SK-N-SH (cell line): ENCODE results near the gene CD276. TPM values are rescaled to one million over a fixed set of nuclear protein-coding genes. Genes with fewer than 3 reads are reported as not detected.

ENCODE experiments used
- CTCF ChIA-PET: fragments of 300-600, 350-600 bp; formaldehyde crosslinking; extraction: SDS; loops from one replicate; lab custom pipeline; 2021; lab: Yijun Ruan, JAX
- POLR2A ChIA-PET: fragments of 350-600 bp; sonication (Branson Sonifier 250); formaldehyde crosslinking; extraction: SDS; loops from one replicate; lab custom pipeline; 2020; ENCODE audit warnings: antibody characterized with exemption, inconsistent platforms; lab: Yijun Ruan, JAX
- DNase-seq: peaks from one replicate; pipeline ENCODE4 v3.0.0; 2012
- H2AFZ ChIP-seq: fragments of 200-600 bp; sonication (generic); 2 replicates; pipeline ENCODE4 v1.8.1; 2016; ENCODE audit warnings: antibody characterized with exemption, mild to moderate bottlenecking, low read depth
- H3F3A ChIP-seq: fragments of 200-600 bp; sonication (generic); replicated peaks from 2 replicates; pipeline ENCODE3; 2016; ENCODE audit warnings: antibody characterized with exemption, mild to moderate bottlenecking; ENCODE audit not compliant: insufficient read depth
- H3K27ac ChIP-seq, 2 experiments: fragments of 200-500 bp in 1 of 2; fragments of 200-600 bp in 1 of 2; sonication (Bioruptor generic) in 1 of 2; sonication (generic), shearing (Covaris generic) in 1 of 2; 2 replicates each; pipeline versions ENCODE4 v1.5.1 to v1.6.1; 2014 to 2016; ENCODE audit warnings: low read depth in 2 of 2, inconsistent platforms in 1 of 2, low read length in 1 of 2, mild to moderate bottlenecking in 1 of 2, mixed read lengths in 1 of 2
- H3K27me3 ChIP-seq: fragments of 200-600 bp; sonication (generic), shearing (Covaris generic); 2 replicates; pipeline ENCODE4 v1.6.1; 2016; ENCODE audit warnings: mixed run types; ENCODE audit not compliant: insufficient read depth
- H3K36me3 ChIP-seq, 2 experiments: fragments of 200-500 bp in 1 of 2; fragments of 200-600 bp in 1 of 2; sonication (Bioruptor generic) in 1 of 2; sonication (generic) in 1 of 2; replicated peaks in 1 of 2; 2 replicates each; pipeline versions ENCODE3 to v1.5.1; 2014 to 2016; ENCODE audit warnings: low read length in 1 of 2, mild to moderate bottlenecking in 1 of 2; ENCODE audit not compliant: insufficient read depth in 2 of 2, control insufficient read depth in 1 of 2
- H3K4me1 ChIP-seq, 2 experiments: fragments of 200-500 bp in 1 of 2; fragments of 200-600 bp in 1 of 2; sonication (Bioruptor generic) in 1 of 2; sonication (generic), shearing (Covaris generic) in 1 of 2; 2 replicates each; pipeline versions ENCODE4 v1.5.1 to v1.6.1; 2014 to 2016; ENCODE audit warnings: low read depth in 1 of 2, low read length in 1 of 2, mixed run types in 1 of 2; ENCODE audit not compliant: insufficient read depth in 2 of 2, control insufficient read depth in 1 of 2
- H3K4me2 ChIP-seq: fragments of 200-600 bp; sonication (generic), shearing (Covaris generic); 2 replicates; pipeline ENCODE4 v1.6.1; 2017; ENCODE audit warnings: mixed run types
- H3K4me3 ChIP-seq, 2 experiments: fragments of 200-500 bp in 1 of 2; fragments of 200-600 bp in 1 of 2; sonication (Bioruptor generic) in 1 of 2; sonication (generic), shearing (Covaris generic) in 1 of 2; 2 replicates each; pipeline versions ENCODE4 v1.5.1 to v1.8.1; 2014 to 2016; ENCODE audit warnings: low read depth in 2 of 2, inconsistent platforms in 1 of 2, low read length in 1 of 2, mild to moderate bottlenecking in 1 of 2, mixed read lengths in 1 of 2, moderate library complexity in 1 of 2
- H3K79me2 ChIP-seq: fragments of 200-600 bp; sonication (generic); 2 replicates; pipeline ENCODE4 v1.8.1; 2017; ENCODE audit warnings: mild to moderate bottlenecking; ENCODE audit not compliant: insufficient read depth
- H3K9ac ChIP-seq: fragments of 200-600 bp; sonication (generic); 2 replicates; pipeline ENCODE4 v1.6.1; 2017; ENCODE audit warnings: mixed run types
- H3K9me2 ChIP-seq: fragments of 200-600 bp; sonication (generic); 2 replicates; pipeline ENCODE4 v1.6.1; 2017; ENCODE audit warnings: mixed run types
- H3K9me3 ChIP-seq: fragments of 200-600 bp; sonication (generic); 2 replicates; pipeline ENCODE4 v1.6.1; 2017; ENCODE audit warnings: mixed run types, mild to moderate bottlenecking, moderate library complexity
- H4K20me1 ChIP-seq: fragments of 200-600 bp; sonication (generic); 2 replicates; pipeline ENCODE4 v1.6.1; 2017; ENCODE audit warnings: mild to moderate bottlenecking, mixed run types; ENCODE audit not compliant: insufficient read depth
- CTCF ChIP-seq: fragments of 200-600 bp; sonication (generic); IDR thresholded peaks from 2 replicates; pipeline ENCODE4 v1.6.1; 2017; ENCODE audit warnings: antibody characterized with exemption, mild to moderate bottlenecking, moderate library complexity
- EZH2phosphoT487 ChIP-seq: fragments of 200-600 bp; sonication (generic); IDR thresholded peaks from 2 replicates; pipeline ENCODE4 v1.6.1; 2017; ENCODE audit warnings: low read depth, mixed run types, mild to moderate bottlenecking, antibody characterized with exemption, moderate library complexity, borderline replicate concordance
- IRF3 ChIP-seq: fragments of 150-350 bp; IDR thresholded peaks from 2 replicates; pipeline ENCODE4 v1.6.1; 2016; ENCODE audit warnings: mild to moderate bottlenecking, low read depth, low read length
- JUND ChIP-seq: IDR thresholded peaks from 2 replicates; pipeline ENCODE4 v1.4.0; 2012
- MAX ChIP-seq: IDR thresholded peaks from 2 replicates; pipeline ENCODE4 v1.4.0; 2012; ENCODE audit warnings: low read depth
- RAD21 ChIP-seq: IDR thresholded peaks from 2 replicates; pipeline ENCODE4 v1.6.1; 2012; ENCODE audit warnings: mild to moderate bottlenecking, low read length
- REST ChIP-seq: IDR thresholded peaks from 2 replicates; pipeline ENCODE4 v1.6.1; 2012; ENCODE audit warnings: mild to moderate bottlenecking, low read depth, low read length, moderate library complexity
- RFX5 ChIP-seq: IDR thresholded peaks from 2 replicates; pipeline ENCODE4 v1.6.1; 2012; ENCODE audit warnings: mild to moderate bottlenecking, improper control_type of control experiment, low read length
- RXRA ChIP-seq: IDR thresholded peaks from 2 replicates; pipeline ENCODE4 v1.4.0; 2012; ENCODE audit warnings: low read depth, mild to moderate bottlenecking, borderline replicate concordance
- SMC3 ChIP-seq: IDR thresholded peaks from 2 replicates; pipeline ENCODE4 v1.6.1; 2012; ENCODE audit warnings: low read depth, low read length, improper control_type of control experiment
- TCF12 ChIP-seq: IDR thresholded peaks from 2 replicates; pipeline ENCODE4 v1.4.0; 2012
- USF1 ChIP-seq: IDR thresholded peaks from 2 replicates; pipeline ENCODE4 v1.4.0; 2012; ENCODE audit warnings: low read depth, borderline replicate concordance
- YY1 ChIP-seq: IDR thresholded peaks from 2 replicates; pipeline ENCODE4 v1.4.0; 2012; ENCODE audit warnings: low read depth, mild to moderate bottlenecking
- WGBS: methylation state at CpG from one replicate; pipeline ENCODE4 v1.1.6; 2017; ENCODE audit warnings: low lambda C conversion rate; 5-methylcytosine and 5-hydroxymethylcytosine counted together
- polyA plus RNA-seq, 3 experiments: library from polyadenylated mRNA; depleted of rRNA; stranded (reverse); fragments of >200 nt; gene quantifications; 2 replicates each; pipeline ENCODE4 v1.2.3, GENCODE V29; 2012

The CD276 gene
- polyA plus RNA-seq, 1 of the 3 experiments (the other 2 are of a cell fraction): 86.2 TPM

- Histone ChIP-seq H3K4me2 (no peak overlapping the region), H2AFZ (no peak overlapping the region), H3K79me2 (no peaks in the 10 kb centered on the region), H3K9me3 (no peaks in the 10 kb centered on the region), H3K4me3 (no peak overlapping the region), H4K20me1 (no peaks in the 10 kb centered on the region), H3K4me1 (peaks cover 0 to 2% of the 10 kb centered on the region in 2 experiments; a peak in 1 of 4 replicates), H3K27me3 (no peaks in the 10 kb centered on the region; the same call in 1 of the 2 replicates), H3K36me3 (no peaks in the 10 kb centered on the region), H3K9me2 (no peaks in the 10 kb centered on the region), H3K27ac (no peak overlapping the region)
- 87% methylated on average over 4 of the region's 4 CpGs for WGBS
- no peak for DNase-seq
- CTCF ChIA-PET: interaction anchor here (1.0 to 1.3 kb wide), 5 partner anchors 10 to 124 kb away, joined by 3 to 5 read pairs (median 3); no protein-coding TSS in a partner anchor
- POLR2A ChIA-PET: interaction anchor here (1.1 kb wide), 1 partner anchor 13 kb away, joined by 3 read pairs; no protein-coding TSS in a partner anchor
- TF ChIP-seq JUND (no peak), RAD21 (no peak), SMC3 (no peak), RFX5 (no peak)
- TF ChIP-seq, all 33 proteins: peak for 0
- Histone ChIP-seq H3K9ac (no peak overlapping the region), H3F3A (no peaks in the 10 kb centered on the region)
These were observed 66.3 kb downstream of the CD276 start for GRCh38 chr15:73750438-73750837.

GRCh38 chr15:73750951-73751350 is 66.8 kb downstream of the CD276 start:
- no peaks in the 10 kb centered on the region for H3K9me3 ChIP-seq
- no peak overlapping the region for H3K27ac ChIP-seq
- no peak overlapping the region for H3K9ac ChIP-seq
- no peak for DNase-seq
- no peaks in the 10 kb centered on the region for H3K79me2 ChIP-seq
- no peaks in the 10 kb centered on the region for H4K20me1 ChIP-seq
- H3K27me3 ChIP-seq: no peaks in the 10 kb centered on the region; the same call in 1 of the 2 replicates
- H3F3A ChIP-seq: no peaks in the 10 kb centered on the region
- H3K4me2 ChIP-seq: peak overlapping the region; percentile 33; the same call in 1 of the 2 replicates
- POLR2A ChIA-PET: interaction anchor here (1.1 kb wide), 1 partner anchor 13 kb away, joined by 3 read pairs; no protein-coding TSS in a partner anchor
- TF ChIP-seq MAX (no peak), USF1 (no peak), EZH2phosphoT487 (no peak), RXRA (no peak), CTCF (no peak), RFX5 (no peak), YY1 (no peak), TCF12 (no peak), REST (no peak), IRF3 (no peak)
- TF ChIP-seq, all 33 proteins: peak for 0
- 94% methylated on average over 18 of the region's 20 CpGs for WGBS
- H3K4me1 ChIP-seq: peaks cover 0 to 7% of the 10 kb centered on the region in 2 experiments; a peak in 2 of 4 replicates
- CTCF ChIA-PET: interaction anchor here (1.0 to 1.3 kb wide), 4 partner anchors 10 to 123 kb away, joined by 3 to 5 read pairs (median 3); no protein-coding TSS in a partner anchor
- no peaks in the 10 kb centered on the region for H3K36me3 ChIP-seq
- no peaks in the 10 kb centered on the region for H3K9me2 ChIP-seq
- no peak overlapping the region for H3K4me3 ChIP-seq
- no peak overlapping the region for H2AFZ ChIP-seq
